ENCODE data around the gene PRR14L. TPM values are rescaled to one million over a fixed set of nuclear protein-coding genes. Genes with fewer than 3 reads are reported as not detected.
A peak's percentile ranks its signal among the peaks of the same experiment; 100 is the strongest.

PRR14L gene
- total RNA-seq, 3 donors from 2014 or later, result 61.7 to 64.6 (median 63.5) TPM

- no peak for ATAC-seq
- peaks cover 27% of the 10 kb centered on the region for H3K4me1 ChIP-seq (ENCODE audit: low read depth)
Measured at GRCh38 chr22:31753005-31753633, 3.2 kb upstream of the PRR14L start.

GRCh38 chr22:31752096-31752847 is 2.3 kb upstream of the PRR14L start:
- H3K36me3 ChIP-seq (ENCODE audit: low read depth), result no peaks in the 10 kb centered on the region
- no peak for TF ChIP-seq CTCF (IDR thresholded peaks at IDR 0.05)
- peaks cover 27% of the 10 kb centered on the region for H3K4me1 ChIP-seq (ENCODE audit: low read depth)
- intact Hi-C loops (cut with DNase I, micrococcal nuclease), result loop anchor here in 1 of 2 donors (10.0 kb wide), 1 partner anchor 193 kb away; the partner anchor contains the start of gene YWHAH
- no peak for DNase-seq
- H3K9me3 ChIP-seq, result no peaks in the 10 kb centered on the region
- ATAC-seq, result no peak
- no peak overlapping the region for H3K4me3 ChIP-seq

More at GRCh38 chr22:31753005-31753633, 3.2 kb upstream of the PRR14L start:
- no peaks in the 10 kb centered on the region for H3K9me3 ChIP-seq
- no peaks in the 10 kb centered on the region for H3K36me3 ChIP-seq (ENCODE audit: low read depth)
- intact Hi-C loops (cut with DNase I, micrococcal nuclease), result loop anchor here in 1 of 2 donors (10.0 kb wide), 1 partner anchor 192 kb away; the partner anchor contains the start of gene YWHAH
- peak; percentile 43 to 62 (median 55) for DNase-seq
- no peak overlapping the region for H3K4me3 ChIP-seq
- TF ChIP-seq CTCF (IDR thresholded peaks at IDR 0.05), result no peak

- H3K4me1 ChIP-seq (ENCODE audit: low read depth), result peaks cover 25% of the 10 kb centered on the region
- intact Hi-C loops (cut with DNase I, micrococcal nuclease), result loop anchor here in 1 of 2 donors (10.0 kb wide), 1 partner anchor 194 kb away; the partner anchor contains the start of gene YWHAH
Measured at GRCh38 chr22:31750365-31751284, 693 bp upstream of the PRR14L start.

GRCh38 chr22:31748490-31748889 is 1.4 kb downstream of the PRR14L start:
- no peak for ATAC-seq
- H3K4me1 ChIP-seq (ENCODE audit: low read depth), result peaks cover 20% of the 10 kb centered on the region
- no peak overlapping the region for H3K4me3 ChIP-seq
- no peak for DNase-seq
- intact Hi-C loops (cut with DNase I, micrococcal nuclease), result no loop called here
- H3K9me3 ChIP-seq, result no peaks in the 10 kb centered on the region
- TF ChIP-seq CTCF (IDR thresholded peaks at IDR 0.05), result no peak
- H3K36me3 ChIP-seq (ENCODE audit: low read depth), result no peaks in the 10 kb centered on the region

More at GRCh38 chr22:31750365-31751284, 693 bp upstream of the PRR14L start:
- ATAC-seq (no peak), DNase-seq (peak in 1 of 3 donors; percentile 11)
- Histone ChIP-seq H3K9me3 (no peaks in the 10 kb centered on the region), H3K4me3 (no peak overlapping the region), H3K36me3 (ENCODE audit: low read depth) (no peaks in the 10 kb centered on the region)
- TF ChIP-seq CTCF (IDR thresholded peaks at IDR 0.05), result no peak

- TF ChIP-seq CTCF (IDR thresholded peaks at IDR 0.05), result no peak
- DNase-seq, result no peak
- ATAC-seq, result no peak
- intact Hi-C loops (cut with DNase I, micrococcal nuclease), result no loop called here
- H3K4me3 ChIP-seq, result no peak overlapping the region
- peaks cover 19% of the 10 kb centered on the region for H3K4me1 ChIP-seq (ENCODE audit: low read depth)
- no peaks in the 10 kb centered on the region for H3K36me3 ChIP-seq (ENCODE audit: low read depth)
- no peaks in the 10 kb centered on the region for H3K9me3 ChIP-seq
Measured at GRCh38 chr22:31747441-31747840, 2.5 kb downstream of the PRR14L start.
